NCI-H146 (cell line): Measurements from ENCODE around the gene BEGAIN.

Experiments used
- DNase-seq: peaks from one replicate; lab custom pipeline; 2025; lab: John Stamatoyannopoulos, UW

BEGAIN gene

GRCh38 chr14:100581228-100582145 lies 5.7 kb downstream of the BEGAIN start:
- no peak for DNase-seq

GRCh38 chr14:100580316-100581227 lies 6.6 kb downstream of the BEGAIN start:
- no peak for DNase-seq

- no peak for DNase-seq
These were observed 8.7 kb downstream of the BEGAIN start for GRCh38 chr14:100578552-100578951.

GRCh38 chr14:100577986-100578431 lies 9.2 kb downstream of the BEGAIN start:
- no peak for DNase-seq

- DNase-seq: no peak
These were observed 9.8 kb downstream of the BEGAIN start for GRCh38 chr14:100577321-100577985.

- DNase-seq: no peak
These were observed 10.8 kb downstream of the BEGAIN start for GRCh38 chr14:100576091-100577085.

GRCh38 chr14:100575266-100575995 lies 11.8 kb downstream of the BEGAIN start:
- no peak for DNase-seq

- DNase-seq: no peak
These were observed 12.6 kb downstream of the BEGAIN start for GRCh38 chr14:100574642-100575031.

- no peak for DNase-seq
These were observed 13.2 kb downstream of the BEGAIN start for GRCh38 chr14:100573757-100574641.

- DNase-seq: no peak
These were observed 14.0 kb downstream of the BEGAIN start for GRCh38 chr14:100573002-100573756.

GRCh38 chr14:100572543-100572942 lies 14.7 kb downstream of the BEGAIN start:
- DNase-seq: no peak

- DNase-seq: no peak
These were observed 15.4 kb downstream of the BEGAIN start for GRCh38 chr14:100571837-100572236.

GRCh38 chr14:100570726-100571454 lies 16.3 kb downstream of the BEGAIN start:
- no peak for DNase-seq

- DNase-seq: no peak
These were observed 17.4 kb downstream of the BEGAIN start for GRCh38 chr14:100569734-100570286.

GRCh38 chr14:100568998-100569733 lies 18.1 kb downstream of the BEGAIN start:
- no peak for DNase-seq

GRCh38 chr14:100568164-100568997 lies 18.8 kb downstream of the BEGAIN start:
- DNase-seq: no peak
